Upper lobe of left lung (tissue), 6 donors: ENCODE measurements around the gene ECE1. TPM values are rescaled to one million over a fixed set of nuclear protein-coding genes. Genes with fewer than 3 reads are reported as not detected.
A peak's percentile ranks its signal among the peaks of the same experiment; 100 is the strongest.

ENCODE experiments used
- ATAC-seq, 2 donors: fragments of 200-7000 bp; cut with Tn5 transposase; one replicate each; pipeline ENCODE4 v1.9.1; 2022; ENCODE audit warnings: mild to moderate bottlenecking in 2 of 2, moderate library complexity in 2 of 2; ENCODE audit not compliant: low FRiP score in 2 of 2
- DNase-seq, 2 donors: peaks; one replicate each; pipeline ENCODE4 v3.0.0-alpha.2; 2019 to 2020
- H3K27ac ChIP-seq, 4 donors: fragments of 200-600 bp; sonication (generic); one replicate each; pipeline ENCODE4 v1.5.1; 2016 to 2019
- H3K27me3 ChIP-seq, 4 donors: fragments of 200-600 bp; sonication (generic); one replicate each; pipeline ENCODE4 v1.5.1; 2017 to 2019
- H3K36me3 ChIP-seq, 4 donors: fragments of 200-600 bp; sonication (generic); one replicate each; pipeline ENCODE4 v1.5.1; 2016 to 2019
- H3K4me1 ChIP-seq, 4 donors: fragments of 200-600 bp; sonication (generic); one replicate each; pipeline ENCODE4 v1.5.1; 2018 to 2019
- H3K4me3 ChIP-seq, 4 donors: fragments of 200-600 bp; sonication (generic); one replicate each; pipeline ENCODE4 v1.5.1; 2017 to 2019; ENCODE audit warnings: mild to moderate bottlenecking in 2 of 4, moderate library complexity in 1 of 4
- H3K9me3 ChIP-seq, 4 donors: fragments of 200-600 bp; sonication (generic); one replicate each; pipeline ENCODE4 v1.5.1; 2018 to 2019
- CTCF ChIP-seq, 6 experiments: fragments of 450-650 bp in 4 of 6; fragments of 200-600 bp in 2 of 6; sonication (generic) in 2 of 6; IDR thresholded peaks; one replicate each; pipeline ENCODE4 v1.5.1; 2016 to 2019; ENCODE audit warnings: antibody characterized with exemption in 6 of 6
- EP300 ChIP-seq, 4 donors: sonication (generic); formaldehyde crosslinking; IDR thresholded peaks; one replicate each; pipeline ENCODE4 v1.5.1; 2017; ENCODE audit warnings: antibody characterized with exemption in 4 of 4, control low read depth in 2 of 4
- POLR2A ChIP-seq, 4 donors: fragments of 450-650 bp; IDR thresholded peaks; one replicate each; pipeline ENCODE4 v1.5.1; 2016 to 2017; ENCODE audit warnings: antibody characterized with exemption in 4 of 4, mild to moderate bottlenecking in 2 of 4
- POLR2AphosphoS5 ChIP-seq, 2 donors: sonication (generic); formaldehyde crosslinking; IDR thresholded peaks; one replicate each; pipeline ENCODE4 v1.5.1; 2017; ENCODE audit warnings: antibody characterized with exemption in 2 of 2
- WGBS, 2 donors: methylation state at CpG; one replicate each; pipeline ENCODE4 v1.1.5; 2017 to 2018; 5-methylcytosine and 5-hydroxymethylcytosine counted together
- total RNA-seq, 6 donors: library from RNA; depleted of rRNA in 4 of 6; stranded (reverse); fragments of >200 nt in 4 of 6; gene quantifications; one replicate each; pipeline versions ENCODE4 v1.1.0 to v1.2.1, GENCODE V29; 2016 to 2021
- donor health status: DM: no; HTN: no; CAD: no; lungs with moderate emphysema.
- donor health status: DM: no; HTN: yes; CAD: no; lungs with severe emphysema.

ECE1 gene
- total RNA-seq, 6 donors from 2014 or later = 55.8 to 120 (median 74.8) TPM

GRCh38 chr1:21247892-21248715, 42.2 kb downstream of the ECE1 start:
- Histone ChIP-seq H3K27me3 (no peaks in the 10 kb centered on the region), H3K36me3 (peaks cover 5 to 83% (median 37%) of the 10 kb centered on the region in 4 donors), H3K9me3 (no peaks in the 10 kb centered on the region), H3K27ac (no peak overlapping the region), H3K4me3 (no peak overlapping the region), H3K4me1 (peaks cover 0 to 4% (median 0%) of the 10 kb centered on the region in 4 donors)
- WGBS, 2 donors = 95 to 96% methylated on average over 14 of the region's 14 CpGs
- DNase-seq = no peak
- no peak for ATAC-seq
- TF ChIP-seq POLR2A (IDR thresholded peaks at IDR 0.05) (no peak), CTCF (IDR thresholded peaks at IDR 0.05) (no peak), POLR2AphosphoS5 (IDR thresholded peaks at IDR 0.05) (no peak), EP300 (IDR thresholded peaks at IDR 0.05) (no peak)

GRCh38 chr1:21246905-21247642, 43.2 kb downstream of the ECE1 start:
- Histone ChIP-seq H3K27me3 (no peaks in the 10 kb centered on the region), H3K36me3 (peaks cover 5 to 83% (median 44%) of the 10 kb centered on the region in 4 donors), H3K27ac (no peak overlapping the region), H3K9me3 (no peaks in the 10 kb centered on the region), H3K4me1 (peaks cover 0 to 1% (median 0%) of the 10 kb centered on the region in 4 donors), H3K4me3 (no peak overlapping the region)
- peak in 1 of 2 donors; percentile 23 for ATAC-seq
- DNase-seq = no peak
- TF ChIP-seq EP300 (IDR thresholded peaks at IDR 0.05) (no peak), CTCF (IDR thresholded peaks at IDR 0.05) (no peak), POLR2AphosphoS5 (IDR thresholded peaks at IDR 0.05) (no peak), POLR2A (IDR thresholded peaks at IDR 0.05) (no peak)
- WGBS, 2 donors = 92% methylated on average over 20 of the region's 20 CpGs

- DNase-seq (no peak), ATAC-seq (no peak)
- Histone ChIP-seq H3K4me1 (no peaks in the 10 kb centered on the region), H3K9me3 (no peaks in the 10 kb centered on the region), H3K27ac (no peak overlapping the region), H3K27me3 (no peaks in the 10 kb centered on the region), H3K36me3 (peaks cover 5 to 84% (median 47%) of the 10 kb centered on the region in 4 donors), H3K4me3 (no peak overlapping the region)
- TF ChIP-seq POLR2AphosphoS5 (IDR thresholded peaks at IDR 0.05) = no peak
- TF ChIP-seq POLR2A (IDR thresholded peaks at IDR 0.05) = no peak
- WGBS, 2 donors = 95% methylated on average over 4 of the region's 4 CpGs
Measured at GRCh38 chr1:21245688-21246229, 44.5 kb downstream of the ECE1 start.

GRCh38 chr1:21244986-21245687, 45.1 kb downstream of the ECE1 start:
- Histone ChIP-seq H3K9me3 (no peaks in the 10 kb centered on the region), H3K27me3 (no peaks in the 10 kb centered on the region), H3K4me3 (no peak overlapping the region), H3K36me3 (peaks cover 5 to 87% (median 49%) of the 10 kb centered on the region in 4 donors), H3K27ac (no peak overlapping the region), H3K4me1 (no peaks in the 10 kb centered on the region)
- ATAC-seq (no peak), DNase-seq (no peak)
- WGBS, 2 donors = 93 to 96% methylated on average over 5 to 11 of the region's 11 CpGs
- TF ChIP-seq CTCF (IDR thresholded peaks at IDR 0.05) (peak in 1 of 6 experiments; percentile 18), POLR2A (IDR thresholded peaks at IDR 0.05) (no peak)

GRCh38 chr1:21244154-21244553, 46.1 kb downstream of the ECE1 start:
- peaks cover 5 to 89% (median 52%) of the 10 kb centered on the region in 4 donors for H3K36me3 ChIP-seq
- WGBS, 2 donors = 94% methylated on average over 10 of the region's 10 CpGs
- no peak overlapping the region for H3K4me3 ChIP-seq
- no peak for TF ChIP-seq EP300 (IDR thresholded peaks at IDR 0.05)
- no peak for TF ChIP-seq CTCF (IDR thresholded peaks at IDR 0.05)
- no peak for TF ChIP-seq POLR2A (IDR thresholded peaks at IDR 0.05)
- no peak for TF ChIP-seq POLR2AphosphoS5 (IDR thresholded peaks at IDR 0.05)
- no peak overlapping the region for H3K27ac ChIP-seq
- no peaks in the 10 kb centered on the region for H3K9me3 ChIP-seq
- DNase-seq (no peak), ATAC-seq (no peak)
- no peaks in the 10 kb centered on the region for H3K4me1 ChIP-seq
- H3K27me3 ChIP-seq = no peaks in the 10 kb centered on the region
